Activated CD4-positive, alpha-beta T cell treated with anti-CD3 and anti-CD28 coated beads for 36 hours (primary cell): ENCODE results near the gene PDCD11. TPM values are rescaled to one million over a fixed set of nuclear protein-coding genes. Genes with fewer than 3 reads are reported as not detected.
A peak's percentile ranks its signal among the peaks of the same experiment; 100 is the strongest.
"Not testable (repeated sequence)": the region's sequence is repeated elsewhere in the genome, so short reads cannot be mapped to it uniquely, and the experiment has no call there.

ENCODE experiments used
- ATAC-seq: fragments of 200-7000 bp; cut with Tn5 transposase; one replicate; pipeline ENCODE4 v1.10.0; 2021; ENCODE audit warnings: mild to moderate bottlenecking, moderate library complexity
- CTCF ChIA-PET: fragments of 350-600 bp; sonication (Branson Sonifier 250); formaldehyde crosslinking; loops from one replicate; lab custom pipeline; 2021; ENCODE audit warnings: antibody characterized with exemption; lab: Charles Lee
- POLR2A ChIA-PET: fragments of 350-600 bp; sonication (Branson Sonifier 250); formaldehyde crosslinking; loops from one replicate; lab custom pipeline; 2021; ENCODE audit warnings: antibody characterized with exemption, inconsistent platforms; lab: Charles Lee
- DNase-seq: peaks from one replicate; pipeline ENCODE4 v3.0.0-alpha.2; 2020
- H3K27ac Mint-ChIP-seq: one replicate; pipeline ENCODE4 v1.8.0; 2021; ENCODE audit warnings: mixed read lengths
- H3K27me3 Mint-ChIP-seq: one replicate; pipeline ENCODE4 v1.8.0; 2021; ENCODE audit warnings: mixed read lengths
- H3K36me3 Mint-ChIP-seq: one replicate; pipeline ENCODE4 v1.8.0; 2021; ENCODE audit warnings: low read depth, mixed read lengths
- H3K4me1 Mint-ChIP-seq: one replicate; pipeline ENCODE4 v1.8.0; 2021; ENCODE audit warnings: mixed read lengths
- H3K4me3 Mint-ChIP-seq: one replicate; pipeline ENCODE4 v1.8.0; 2021; ENCODE audit warnings: mild to moderate bottlenecking, moderate library complexity, mixed read lengths
- H3K9me3 Mint-ChIP-seq: one replicate; pipeline ENCODE4 v1.8.0; 2021; ENCODE audit warnings: low read depth, mixed read lengths
- intact Hi-C, 2 experiments: fragments of 100-400 bp; cut with DNase I in 1 of 2; cut with micrococcal nuclease in 1 of 2; formaldehyde crosslinking; loops; one replicate each; pipeline versions ENCODE4 v1.14.2 to v1.15.1; 2022 to 2024; cut with DNase I, micrococcal nuclease
- total RNA-seq, 2 experiments: library from RNA; stranded (reverse); gene quantifications; one replicate each; pipeline ENCODE4 v1.2.3, GENCODE V29; 2021

Gene PDCD11
- total RNA-seq, 2 experiments from 2014 or later: 60.6 to 73.8 TPM

GRCh38 chr10:103416436-103417147, 20.2 kb downstream of the PDCD11 start:
- DNase-seq: peak; percentile 70
- Mint-ChIP-seq H3K4me3 (no peak overlapping the region), H3K27me3 (no peaks in the 10 kb centered on the region), H3K27ac (no peak overlapping the region), H3K4me1 (no peaks in the 10 kb centered on the region), H3K36me3 (peaks cover 73% of the 10 kb centered on the region), H3K9me3 (no peaks in the 10 kb centered on the region)
- peak; percentile 55 for ATAC-seq
- intact Hi-C loops: loop anchor here (1.0 to 5.0 kb wide), 4 partner anchors 66 to 151 kb away; no protein-coding TSS in a partner anchor
- POLR2A ChIA-PET: no interaction called here
- CTCF ChIA-PET: interaction anchor here (0.6 to 3.4 kb wide), 13 partner anchors 14 to 263 kb away, joined by 3 to 15 read pairs (median 4); partner anchors contain the start of genes ATP5MK and PDCD11

DNA sequence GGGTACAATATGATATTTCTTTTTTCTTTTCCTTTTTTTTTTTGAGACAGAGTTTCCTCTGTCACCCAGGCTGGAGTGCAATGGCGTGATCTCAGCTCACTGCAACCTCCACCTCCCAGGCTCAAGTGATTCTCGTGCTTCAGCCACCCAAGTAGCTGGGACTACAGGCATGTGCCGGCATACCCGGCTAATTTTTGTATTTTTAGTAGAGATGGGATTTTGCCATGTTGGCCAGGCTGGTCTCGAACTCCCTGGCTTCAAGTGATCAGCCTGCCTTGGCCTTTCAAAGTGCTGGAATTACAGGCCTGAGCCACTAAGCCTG, 20.7 kb downstream of the PDCD11 start:
- H3K9me3 Mint-ChIP-seq: not testable (repeated sequence)

GRCh38 chr10:103417601-103418000, 21.2 kb downstream of the PDCD11 start:
- intact Hi-C loops: loop anchor here (1.0 to 5.0 kb wide), 3 partner anchors 65 to 150 kb away; no protein-coding TSS in a partner anchor
- Mint-ChIP-seq H3K27ac (no peak overlapping the region), H3K4me1 (no peaks in the 10 kb centered on the region), H3K4me3 (no peak overlapping the region), H3K9me3 (no peaks in the 10 kb centered on the region), H3K36me3 (peaks cover 78% of the 10 kb centered on the region), H3K27me3 (no peaks in the 10 kb centered on the region)
- DNase-seq (no peak), ATAC-seq (no peak)
- ChIA-PET CTCF (interaction anchor here (0.7 to 3.4 kb wide), 5 partner anchors 15 to 69 kb away, joined by 3 to 15 read pairs (median 9); no protein-coding TSS in a partner anchor), POLR2A (no interaction called here)

More for the DNA sequence above, 20.7 kb downstream of the PDCD11 start:
- H3K27ac Mint-ChIP-seq, ATAC-seq, DNase-seq, H3K4me3 Mint-ChIP-seq, POLR2A ChIA-PET, H3K4me1 Mint-ChIP-seq, H3K27me3 Mint-ChIP-seq: not testable (repeated sequence)
- intact Hi-C loops: loop anchor here (1.0 to 5.0 kb wide), 3 partner anchors 65 to 150 kb away; no protein-coding TSS in a partner anchor
- CTCF ChIA-PET: interaction anchor here (0.7 to 3.4 kb wide), 7 partner anchors 15 to 149 kb away, joined by 3 to 15 read pairs (median 5); partner anchors contain the start of genes ATP5MK and PDCD11
- H3K36me3 Mint-ChIP-seq: peaks cover 73% of the 10 kb centered on the region

DNA sequence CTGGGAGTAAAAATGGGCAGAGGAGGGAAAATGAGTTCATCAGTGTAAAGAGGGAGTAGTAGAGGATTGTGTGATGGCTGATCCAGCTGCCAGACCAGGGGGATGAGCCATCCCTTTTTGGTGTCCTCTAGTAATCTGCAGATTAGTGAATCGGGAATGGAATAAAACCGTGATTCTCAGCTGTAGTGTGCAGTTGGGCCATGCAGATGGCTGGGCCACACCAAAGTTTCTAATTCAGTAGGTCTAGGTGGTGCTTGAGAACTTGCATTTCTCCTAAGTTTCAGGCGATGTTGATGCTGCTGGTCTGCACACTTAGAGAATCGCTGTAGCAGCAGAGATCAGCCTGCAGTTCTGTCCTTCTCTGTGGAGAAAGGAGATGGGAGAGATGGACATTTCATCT, 22.7 kb downstream of the PDCD11 start:
- no peaks in the 10 kb centered on the region for H3K4me1 Mint-ChIP-seq
- intact Hi-C loops: loop anchor here in 1 of 2 experiments (5.0 kb wide), 1 partner anchor 148 kb away; no protein-coding TSS in a partner anchor
- no peak overlapping the region for H3K27ac Mint-ChIP-seq
- no peaks in the 10 kb centered on the region for H3K27me3 Mint-ChIP-seq
- H3K36me3 Mint-ChIP-seq: peaks cover 80% of the 10 kb centered on the region
- ChIA-PET POLR2A (no interaction called here), CTCF (interaction anchor here (0.6 to 3.4 kb wide), 2 partner anchors 64 to 145 kb away, joined by 3 to 15 read pairs; no protein-coding TSS in a partner anchor)
- H3K9me3 Mint-ChIP-seq: no peaks in the 10 kb centered on the region
- H3K4me3 Mint-ChIP-seq: no peak overlapping the region
- no peak for DNase-seq
- no peak for ATAC-seq

- peaks cover 17% of the 10 kb centered on the region for H3K4me1 Mint-ChIP-seq
- ATAC-seq (no peak), DNase-seq (no peak)
- no peak overlapping the region for H3K4me3 Mint-ChIP-seq
- intact Hi-C loops: no loop called here
- no peaks in the 10 kb centered on the region for H3K9me3 Mint-ChIP-seq
- POLR2A ChIA-PET: no interaction called here
- peaks cover 72% of the 10 kb centered on the region for H3K36me3 Mint-ChIP-seq
- no peaks in the 10 kb centered on the region for H3K27me3 Mint-ChIP-seq
- CTCF ChIA-PET: no interaction called here
- no peak overlapping the region for H3K27ac Mint-ChIP-seq
Observed at GRCh38 chr10:103423748-103424147, 27.3 kb downstream of the PDCD11 start.

DNA sequence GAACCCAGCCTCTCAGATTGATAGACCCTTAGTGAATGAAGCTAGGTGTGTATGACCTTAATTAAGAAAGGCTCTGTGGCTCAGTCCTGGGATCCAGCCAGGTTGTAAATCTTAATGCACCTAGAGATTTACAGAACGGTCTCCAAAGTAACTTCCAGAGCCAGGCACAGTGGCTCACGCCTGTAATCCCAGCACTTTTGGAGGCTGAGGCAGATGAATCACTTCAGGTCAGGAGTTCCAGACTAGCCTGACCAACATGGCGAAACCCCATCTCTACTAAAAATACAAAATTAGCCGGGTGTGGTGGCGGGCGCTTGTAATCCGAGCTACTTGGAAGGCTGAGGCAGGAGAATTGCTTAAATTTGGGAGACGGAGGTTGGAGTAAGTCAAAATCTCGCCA, 31.4 kb downstream of the PDCD11 start:
- intact Hi-C loops: no loop called here
- POLR2A ChIA-PET: no interaction called here
- H3K27me3 Mint-ChIP-seq: no peaks in the 10 kb centered on the region
- H3K4me3 Mint-ChIP-seq: no peak overlapping the region
- H3K27ac Mint-ChIP-seq: no peak overlapping the region
- H3K9me3 Mint-ChIP-seq: no peaks in the 10 kb centered on the region
- peaks cover 38% of the 10 kb centered on the region for H3K4me1 Mint-ChIP-seq
- DNase-seq (no peak), ATAC-seq (no peak)
- CTCF ChIA-PET: no interaction called here
- peaks cover 80% of the 10 kb centered on the region for H3K36me3 Mint-ChIP-seq

- Mint-ChIP-seq H3K27me3 (no peaks in the 10 kb centered on the region), H3K4me1 (peaks cover 38% of the 10 kb centered on the region), H3K9me3 (no peaks in the 10 kb centered on the region), H3K27ac (peak overlapping the region; percentile 73), H3K4me3 (no peak overlapping the region), H3K36me3 (peaks cover 75% of the 10 kb centered on the region)
- ChIA-PET POLR2A (no interaction called here), CTCF (interaction anchor here (0.7 to 1.0 kb wide), 2 partner anchors 67 to 106 kb away, joined by 3 to 6 read pairs; no protein-coding TSS in a partner anchor)
- DNase-seq: no peak
- ATAC-seq: peak; percentile 72
- intact Hi-C loops: no loop called here
Observed at GRCh38 chr10:103428989-103429643, 32.7 kb downstream of the PDCD11 start.

- peak; percentile 81 for ATAC-seq
- Mint-ChIP-seq H3K4me3 (no peak overlapping the region), H3K9me3 (no peaks in the 10 kb centered on the region), H3K27ac (peak overlapping the region; percentile 44), H3K27me3 (no peaks in the 10 kb centered on the region), H3K4me1 (peaks cover 38% of the 10 kb centered on the region), H3K36me3 (peaks cover 69% of the 10 kb centered on the region)
- POLR2A ChIA-PET: no interaction called here
- CTCF ChIA-PET: no interaction called here
- DNase-seq: peak; percentile 48
- intact Hi-C loops: no loop called here
Observed at GRCh38 chr10:103429647-103430046, 33.2 kb downstream of the PDCD11 start.

GRCh38 chr10:103431902-103432301, 35.5 kb downstream of the PDCD11 start:
- POLR2A ChIA-PET: no interaction called here
- Mint-ChIP-seq H3K4me1 (peaks cover 38% of the 10 kb centered on the region), H3K9me3 (no peaks in the 10 kb centered on the region), H3K4me3 (no peak overlapping the region), H3K36me3 (peaks cover 71% of the 10 kb centered on the region), H3K27me3 (no peaks in the 10 kb centered on the region), H3K27ac (no peak overlapping the region)
- CTCF ChIA-PET: interaction anchor here (1.0 kb wide), 1 partner anchor 14 kb away, joined by 3 read pairs; no protein-coding TSS in a partner anchor
- intact Hi-C loops: no loop called here
- DNase-seq: no peak
- ATAC-seq: no peak

DNA sequence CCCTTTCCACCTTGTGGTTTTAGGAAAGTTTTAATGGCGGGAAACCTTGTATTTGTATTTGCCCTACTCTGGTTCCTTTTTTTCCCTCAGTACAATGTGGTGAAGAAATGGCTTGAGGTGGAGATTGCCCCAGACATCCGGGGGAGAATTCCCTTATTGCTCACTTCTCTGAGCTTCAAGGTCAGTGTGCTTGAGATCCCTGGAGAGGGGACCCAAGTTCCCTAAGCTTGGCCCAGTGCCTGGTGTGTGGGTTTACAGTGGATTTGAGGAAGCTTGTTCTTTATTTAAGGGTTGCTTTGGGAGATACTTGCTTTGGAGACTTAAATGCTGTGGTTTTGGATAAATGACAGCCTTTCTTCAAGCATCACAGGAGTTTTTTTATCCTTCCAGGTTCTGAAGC, 37.4 kb downstream of the PDCD11 start:
- Mint-ChIP-seq H3K27me3 (no peaks in the 10 kb centered on the region), H3K4me1 (peaks cover 19% of the 10 kb centered on the region), H3K36me3 (peaks cover 65% of the 10 kb centered on the region), H3K4me3 (no peak overlapping the region), H3K27ac (no peak overlapping the region), H3K9me3 (no peaks in the 10 kb centered on the region)
- ChIA-PET CTCF (interaction anchor here (0.7 kb wide), 1 partner anchor 131 kb away, joined by 3 read pairs; no protein-coding TSS in a partner anchor), POLR2A (no interaction called here)
- DNase-seq: no peak
- intact Hi-C loops: no loop called here
- ATAC-seq: no peak

DNA sequence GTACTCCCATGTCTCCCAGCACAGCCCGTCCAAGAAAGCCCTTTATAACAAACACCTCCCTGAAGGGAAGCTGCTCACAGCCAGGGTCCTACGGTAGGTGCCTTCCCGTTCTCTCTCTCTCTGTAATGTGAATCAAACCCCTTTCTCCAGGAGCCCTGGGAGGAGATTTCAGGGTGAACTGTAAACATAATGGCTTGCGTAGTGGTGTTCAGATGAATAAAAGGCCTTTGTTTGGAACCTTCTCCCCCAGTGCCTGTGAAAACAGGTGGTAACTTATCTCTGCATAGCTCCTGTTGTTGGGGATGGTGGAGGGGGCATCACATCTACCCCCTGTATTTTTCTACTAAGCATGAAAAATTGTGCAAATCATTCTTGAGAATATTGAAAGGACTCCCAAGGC, 43.4 kb downstream of the PDCD11 start:
- POLR2A ChIA-PET: no interaction called here
- Mint-ChIP-seq H3K4me3 (no peak overlapping the region), H3K27ac (no peak overlapping the region), H3K9me3 (no peaks in the 10 kb centered on the region), H3K27me3 (no peaks in the 10 kb centered on the region), H3K36me3 (peaks cover 63% of the 10 kb centered on the region), H3K4me1 (no peaks in the 10 kb centered on the region)
- intact Hi-C loops: no loop called here
- CTCF ChIA-PET: no interaction called here
- ATAC-seq (no peak), DNase-seq (no peak)
